Renal cortex interstitium (tissue), 11 donors: ENCODE measurements around the gene AIG1. TPM values are rescaled to one million over a fixed set of nuclear protein-coding genes. Genes with fewer than 3 reads are reported as not detected.
"Not testable (repeated sequence)": the region's sequence is repeated elsewhere in the genome, so short reads cannot be mapped to it uniquely, and the experiment has no call there.

Source experiments
- DNase-seq, 11 donors: peaks; one replicate each; pipeline ENCODE4 v3.0.0-alpha.2; 2013; ENCODE audit warnings: low read depth in 9 of 11, low spot score in 4 of 11; ENCODE audit errors: extremely low read depth in 1 of 11
- polyA plus RNA-seq, 3 donors: library from polyadenylated mRNA; unstranded; fragments of 120-200 nt; gene quantifications; one replicate each; pipeline ENCODE4 v1.2.1, GENCODE V29; 2013; ENCODE audit not compliant: insufficient read length in 3 of 3

The AIG1 gene
- polyA plus RNA-seq, 3 donors: 96.4 to 110 (median 103) TPM

DNA sequence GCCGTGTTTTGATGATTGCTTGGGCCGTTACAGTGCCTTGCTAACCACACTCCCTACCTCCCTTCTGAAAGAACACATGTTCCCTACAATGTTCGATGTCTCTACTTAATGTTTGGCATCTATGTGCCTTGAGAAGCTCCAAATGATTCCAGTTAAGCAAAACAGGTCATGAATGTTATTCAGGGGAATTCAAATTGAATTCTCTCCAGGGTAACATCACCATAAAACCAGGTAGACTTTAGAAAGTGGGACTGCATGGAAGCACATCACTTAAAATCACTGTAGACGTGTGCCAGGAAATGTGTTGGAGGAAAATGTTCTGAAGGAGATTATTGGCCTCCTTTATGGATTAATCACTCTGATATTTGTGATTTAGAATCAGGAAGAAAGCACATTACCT lies 261.7 kb downstream of the AIG1 start:
- no peak for DNase-seq

DNA sequence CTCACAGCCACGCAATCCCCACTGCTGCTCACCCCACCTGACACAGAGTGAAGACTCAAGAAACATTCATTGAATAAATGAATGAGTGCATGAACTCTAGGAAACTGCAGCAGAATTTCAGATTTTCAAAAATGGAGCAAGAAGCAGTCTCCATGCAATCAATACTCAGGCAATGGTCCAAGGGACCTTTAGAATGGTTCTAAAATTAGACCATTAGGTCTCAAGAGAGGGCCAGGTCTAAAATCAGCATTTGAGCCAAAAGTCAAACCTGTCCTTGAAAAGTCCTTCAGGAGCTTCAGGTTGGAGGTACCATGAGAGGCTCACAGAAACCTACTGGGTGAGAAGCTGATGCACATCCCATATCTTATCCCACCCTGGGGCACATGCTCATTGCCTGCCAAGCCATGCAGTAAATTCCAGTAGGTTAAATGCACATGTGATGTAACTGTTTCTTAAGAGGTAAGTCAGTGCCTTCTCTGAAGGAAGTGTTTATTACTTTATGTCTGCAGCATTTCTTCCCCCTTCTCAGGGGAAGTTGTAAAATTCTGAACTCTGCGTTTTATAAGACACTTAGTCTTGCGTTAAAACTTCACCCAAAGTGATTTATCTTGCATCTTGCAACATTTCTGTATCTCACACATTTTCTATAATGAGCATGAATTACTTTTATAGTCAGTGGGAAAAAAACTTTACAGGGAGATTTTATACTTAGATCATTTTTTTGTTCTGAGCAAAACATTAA lies 263.2 kb downstream of the AIG1 start:
- peak in 7 of 11 donors; percentile 10 to 47 (median 31) for DNase-seq

DNA sequence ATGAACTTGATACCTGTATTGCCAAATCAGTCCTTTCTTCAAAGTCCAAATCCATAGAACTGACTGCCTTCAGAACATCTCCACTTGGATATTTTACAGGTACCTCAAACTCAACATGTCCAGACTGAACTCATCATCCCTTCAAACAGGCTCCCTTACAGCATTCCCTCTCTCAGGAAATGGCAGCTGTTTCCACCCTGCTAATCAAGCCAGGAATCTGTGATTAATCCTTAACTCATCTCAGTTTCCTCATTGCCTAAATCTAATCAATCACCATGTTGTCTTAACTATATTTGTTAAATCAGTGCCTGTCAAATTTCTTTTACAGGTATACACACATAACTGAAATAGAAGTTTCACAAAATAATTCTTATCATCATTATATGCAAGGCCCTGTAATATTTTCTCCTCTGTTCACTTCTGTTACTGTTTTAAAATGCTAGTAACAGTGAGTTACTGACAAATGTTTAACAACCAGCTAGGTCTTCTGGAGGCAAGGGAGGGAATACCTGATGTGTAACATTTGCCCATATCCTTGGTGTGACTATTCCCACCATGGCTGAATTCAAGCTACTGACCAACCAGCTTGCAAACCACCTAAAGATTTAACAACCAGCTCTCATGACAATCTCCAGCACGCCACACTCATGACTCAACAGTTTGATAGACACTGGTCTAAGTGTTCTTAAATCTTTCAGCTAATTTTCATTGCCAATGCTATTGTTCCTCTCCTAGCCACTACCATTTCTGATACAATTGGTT lies 264.9 kb downstream of the AIG1 start:
- DNase-seq: no peak

GRCh38 chr6:143328876-143329275 lies 268.2 kb downstream of the AIG1 start:
- no peak for DNase-seq

GRCh38 chr6:143329323-143329722 lies 268.6 kb downstream of the AIG1 start:
- DNase-seq: no peak

- no peak for DNase-seq
Observed at GRCh38 chr6:143331362-143331761, 270.7 kb downstream of the AIG1 start.

DNA sequence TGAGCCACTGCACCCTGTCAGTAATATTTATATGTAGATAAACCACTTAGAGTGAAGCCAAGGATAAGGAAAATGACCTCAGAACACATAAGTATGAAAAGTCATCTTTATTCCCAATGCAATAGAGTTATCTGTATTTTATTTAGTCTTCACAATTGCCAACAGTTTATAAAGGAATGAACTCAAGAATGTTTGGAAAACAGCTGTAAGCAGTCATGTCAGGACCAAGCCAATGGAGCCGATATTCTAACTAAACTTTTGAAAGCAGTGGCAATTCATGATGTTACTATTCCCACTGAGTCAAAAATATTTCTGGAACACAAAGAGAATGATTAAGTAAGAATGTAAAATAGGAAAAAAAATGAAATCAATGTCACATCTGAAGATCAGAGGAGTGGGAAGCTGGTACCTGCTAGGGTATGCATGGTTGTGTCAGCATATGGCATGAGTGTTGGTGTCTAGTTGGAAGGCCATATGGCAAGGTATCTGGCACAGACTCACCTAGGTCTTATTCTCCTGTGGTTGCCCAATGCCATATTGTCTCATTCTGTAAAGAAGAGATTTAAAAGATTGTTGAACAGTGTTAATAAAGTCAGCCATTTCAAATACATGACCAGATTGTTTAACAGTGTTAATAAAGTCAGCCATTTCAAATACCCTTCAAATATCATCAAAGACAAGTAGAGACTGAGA lies 271.6 kb downstream of the AIG1 start:
- DNase-seq: no peak

- no peak for DNase-seq
Observed at GRCh38 chr6:143333081-143333480, 272.4 kb downstream of the AIG1 start.

DNA sequence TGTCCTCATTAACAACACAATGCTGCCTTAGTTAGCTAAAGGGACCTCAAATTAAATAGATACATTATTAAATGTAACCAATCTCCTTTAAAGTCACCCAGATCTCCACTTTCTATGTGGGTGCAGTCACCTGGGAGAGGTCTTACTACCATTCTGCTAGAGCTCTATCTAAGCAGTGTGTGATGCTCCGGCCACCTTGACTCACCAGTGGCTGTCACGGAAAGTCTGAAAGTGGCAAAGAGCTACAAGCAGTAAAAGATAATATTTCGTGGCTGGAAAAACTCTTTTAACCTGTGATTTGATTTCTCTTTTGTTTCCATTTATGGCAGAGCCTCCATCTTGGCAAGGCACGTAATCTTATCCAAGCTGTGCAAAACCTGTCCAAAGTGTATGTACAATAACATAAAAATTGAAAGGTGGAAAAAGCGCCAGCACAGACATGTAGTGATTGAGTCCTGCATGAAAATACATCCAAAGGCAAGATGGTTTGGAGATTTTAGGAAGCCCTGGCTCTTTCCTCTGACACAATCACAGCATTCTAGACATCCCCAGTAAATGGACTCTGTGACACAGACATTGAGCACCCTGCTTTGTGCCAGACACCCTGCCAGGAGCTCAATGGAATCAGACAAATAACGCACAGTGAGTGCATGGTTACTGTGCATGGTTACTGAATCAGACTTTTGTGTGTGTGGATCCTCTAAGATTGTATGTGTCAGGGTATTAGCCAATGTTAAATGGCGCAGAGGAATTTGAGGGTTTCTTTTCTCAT lies 273.2 kb downstream of the AIG1 start:
- no peak for DNase-seq

DNA sequence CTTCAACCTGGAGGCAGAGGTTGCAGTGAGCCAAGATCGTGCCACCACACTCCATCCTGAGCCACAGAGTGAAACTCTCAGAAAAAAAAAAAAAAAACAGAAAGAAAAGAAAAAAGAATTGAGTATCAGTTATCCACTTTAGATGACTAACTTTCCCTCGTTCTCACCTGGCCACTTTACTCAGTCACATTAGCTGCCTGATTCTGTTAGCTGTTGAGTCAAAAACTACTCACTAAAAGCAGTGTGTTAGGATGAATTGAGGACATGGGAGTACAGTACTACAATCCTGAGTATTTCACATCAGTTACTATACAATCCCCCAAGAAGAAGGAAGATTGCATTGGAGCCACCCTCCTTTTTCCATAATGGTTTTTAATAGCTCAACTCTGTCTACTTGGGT lies 275.2 kb downstream of the AIG1 start:
- no peak for DNase-seq

DNA sequence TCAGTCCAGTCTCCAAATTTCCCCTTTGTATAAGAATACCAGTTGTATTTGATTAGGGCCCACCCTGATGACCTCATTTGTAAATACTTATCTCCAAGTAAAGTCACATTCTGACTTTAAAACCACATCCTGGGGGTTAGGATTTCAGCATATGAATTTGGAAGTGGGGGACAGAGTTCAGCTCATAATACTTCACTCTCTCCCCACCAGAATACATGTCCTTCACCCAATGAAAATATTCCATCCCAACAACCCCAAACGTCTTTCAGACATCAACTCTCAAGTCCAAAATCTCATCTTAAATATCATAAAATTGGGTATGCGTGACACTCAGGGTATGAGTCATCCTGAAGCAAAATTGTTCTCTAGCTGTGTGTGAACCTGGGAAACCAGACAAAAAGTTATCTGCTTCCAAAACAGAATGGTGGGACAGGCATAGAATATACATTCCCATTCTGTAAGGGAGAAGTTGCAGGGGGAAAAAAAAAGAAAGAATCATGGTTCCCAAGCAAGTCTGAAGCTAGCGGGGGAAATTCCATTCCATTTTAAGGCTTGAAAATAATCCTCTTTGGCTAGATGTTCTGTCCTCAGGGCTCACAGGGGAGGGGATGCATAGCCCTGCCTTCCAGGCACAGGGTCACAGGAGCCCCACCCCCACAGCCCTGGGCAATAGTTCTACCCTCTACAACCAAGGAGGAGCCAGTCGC lies 275.9 kb downstream of the AIG1 start:
- DNase-seq: no peak

DNA sequence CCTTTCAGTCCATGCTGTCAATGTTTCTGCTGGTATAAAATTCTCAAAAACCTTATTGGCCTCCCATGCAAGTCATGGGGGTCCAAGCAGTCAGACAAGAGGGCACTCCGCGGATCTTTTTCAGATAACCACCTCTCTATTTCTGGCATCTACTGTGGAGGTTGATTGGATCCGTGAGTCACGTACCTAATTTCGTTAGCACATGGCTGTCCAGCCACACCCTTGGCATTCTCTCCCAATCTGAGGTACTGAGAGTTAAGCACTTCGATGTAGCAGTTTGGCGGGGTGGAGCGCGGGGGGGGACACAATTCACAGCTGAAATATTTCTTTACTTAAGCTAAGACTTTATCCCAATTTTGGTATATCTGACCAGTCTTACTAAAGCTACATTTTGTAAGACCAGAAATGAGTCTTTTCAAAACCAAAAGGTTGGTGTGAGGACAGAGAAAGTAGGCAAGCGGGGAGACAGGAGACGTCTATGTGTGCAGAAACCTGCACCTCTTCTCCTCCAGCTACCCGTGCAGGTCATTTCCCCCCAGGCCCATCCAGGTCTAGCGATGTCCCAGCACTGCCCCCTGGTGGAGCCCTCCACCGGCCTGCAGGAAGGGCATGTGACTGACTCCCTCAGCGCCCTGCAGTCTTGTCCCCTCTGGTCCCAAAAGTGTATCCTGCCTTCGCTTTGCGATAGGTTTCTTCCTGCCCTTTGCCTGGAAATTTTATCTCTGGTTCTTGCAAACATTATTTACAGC lies 276.7 kb downstream of the AIG1 start:
- DNase-seq: no peak

DNA sequence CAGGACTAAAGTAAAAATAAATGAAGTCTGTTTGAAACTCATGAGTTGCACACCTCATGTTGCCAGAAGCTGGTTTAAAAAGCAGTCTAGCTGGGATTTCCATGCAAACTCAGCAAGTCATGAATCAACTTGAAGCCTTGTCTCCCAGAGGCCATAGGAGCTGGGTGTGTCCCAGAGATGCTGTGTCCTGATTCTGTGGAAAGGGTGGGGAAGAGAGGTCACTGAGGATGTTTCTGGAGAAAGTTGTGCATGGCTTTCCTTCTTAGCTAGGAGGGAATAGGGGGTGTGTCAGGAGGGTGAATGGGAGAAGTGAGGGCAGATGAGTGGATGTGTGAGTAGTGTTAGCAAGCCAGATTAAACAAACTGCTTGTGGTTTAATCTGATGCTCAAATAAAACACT lies 278.5 kb downstream of the AIG1 start:
- no peak for DNase-seq

GRCh38 chr6:143345477-143345876 lies 284.8 kb downstream of the AIG1 start:
- DNase-seq: not testable (repeated sequence)

DNA sequence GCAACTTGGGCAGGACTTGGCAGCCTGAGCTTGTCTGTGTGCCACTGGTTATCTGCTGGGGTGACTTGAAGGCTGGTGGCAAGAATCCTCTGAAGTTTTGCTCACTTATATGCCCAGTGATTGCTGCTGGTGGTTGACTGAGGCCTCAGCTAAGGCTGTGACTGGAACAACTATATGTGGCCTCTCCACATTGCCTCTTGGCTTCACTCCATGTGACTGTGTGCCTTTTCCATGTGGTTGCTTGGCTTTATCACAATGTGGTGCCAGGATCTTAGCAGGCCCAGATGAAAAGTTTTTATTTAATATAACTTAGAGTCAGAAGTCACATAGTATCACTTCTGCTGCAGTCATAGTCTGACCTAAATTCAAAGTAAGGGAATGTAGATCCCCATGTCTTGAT lies 285.3 kb downstream of the AIG1 start:
- DNase-seq: no peak

GRCh38 chr6:143348531-143348930 lies 287.8 kb downstream of the AIG1 start:
- no peak for DNase-seq

- no peak for DNase-seq
Observed at GRCh38 chr6:143349530-143349929, 288.8 kb downstream of the AIG1 start.
